ENCODE results near the gene FAM76B.

DNA sequence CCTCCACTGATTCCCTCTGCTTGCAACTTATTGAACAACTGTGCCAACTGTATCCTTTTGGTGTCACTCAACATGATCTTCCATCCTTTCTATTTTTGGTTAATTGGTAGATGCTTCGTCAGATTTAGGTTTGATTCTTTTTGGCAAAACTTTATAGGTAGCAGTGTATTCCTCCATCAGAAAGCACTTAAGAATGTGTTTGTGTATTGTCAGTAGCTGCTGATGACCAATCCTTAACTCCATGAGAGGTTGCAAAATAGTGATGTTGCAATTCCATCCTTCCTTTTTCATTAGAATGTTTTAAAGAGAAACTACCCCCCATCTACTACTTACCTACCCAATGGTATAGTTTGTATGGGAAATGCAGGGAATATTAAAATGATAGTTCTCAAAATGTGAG lies 22.1 kb downstream of the FAM76B start:
- TF ChIP-seq, protein P1, sequence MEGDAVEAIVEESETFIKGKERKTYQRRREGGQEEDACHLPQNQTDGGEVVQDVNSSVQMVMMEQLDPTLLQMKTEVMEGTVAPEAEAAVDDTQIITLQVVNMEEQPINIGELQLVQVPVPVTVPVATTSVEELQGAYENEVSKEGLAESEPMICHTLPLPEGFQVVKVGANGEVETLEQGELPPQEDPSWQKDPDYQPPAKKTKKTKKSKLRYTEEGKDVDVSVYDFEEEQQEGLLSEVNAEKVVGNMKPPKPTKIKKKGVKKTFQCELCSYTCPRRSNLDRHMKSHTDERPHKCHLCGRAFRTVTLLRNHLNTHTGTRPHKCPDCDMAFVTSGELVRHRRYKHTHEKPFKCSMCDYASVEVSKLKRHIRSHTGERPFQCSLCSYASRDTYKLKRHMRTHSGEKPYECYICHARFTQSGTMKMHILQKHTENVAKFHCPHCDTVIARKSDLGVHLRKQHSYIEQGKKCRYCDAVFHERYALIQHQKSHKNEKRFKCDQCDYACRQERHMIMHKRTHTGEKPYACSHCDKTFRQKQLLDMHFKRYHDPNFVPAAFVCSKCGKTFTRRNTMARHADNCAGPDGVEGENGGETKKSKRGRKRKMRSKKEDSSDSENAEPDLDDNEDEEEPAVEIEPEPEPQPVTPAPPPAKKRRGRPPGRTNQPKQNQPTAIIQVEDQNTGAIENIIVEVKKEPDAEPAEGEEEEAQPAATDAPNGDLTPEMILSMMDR (IDR thresholded peaks at IDR 0.05; ENCODE audit: insufficient read depth, low read length, poor library complexity, severe bottlenecking), result no peak
- TF ChIP-seq EZH2phosphoT487 (conservative IDR thresholded peaks at IDR 0.05; ENCODE audit: low read length), result no peak
